ENCODE results near the gene STX18.
"Not testable (repeated sequence)": the region's sequence is repeated elsewhere in the genome, so short reads cannot be mapped to it uniquely, and the experiment has no call there.

The STX18 gene

GRCh38 chr4:4474476-4474875 is 67.4 kb downstream of the STX18 start:
- no peak for DNase-seq

- DNase-seq = no peak
Observed at GRCh38 chr4:4472344-4472958, 69.4 kb downstream of the STX18 start.

- DNase-seq = no peak
Observed at GRCh38 chr4:4471195-4471594, 70.7 kb downstream of the STX18 start.

- DNase-seq = no peak
Observed at GRCh38 chr4:4470208-4470607, 71.6 kb downstream of the STX18 start.

GRCh38 chr4:4465238-4465637 is 76.6 kb downstream of the STX18 start:
- not testable (repeated sequence) for DNase-seq

GRCh38 chr4:4462970-4463369 is 78.9 kb downstream of the STX18 start:
- DNase-seq = no peak

GRCh38 chr4:4461850-4462249 is 80.0 kb downstream of the STX18 start:
- no peak for DNase-seq

- DNase-seq = no peak
Observed at GRCh38 chr4:4461178-4461577, 80.7 kb downstream of the STX18 start.

GRCh38 chr4:4460759-4461158 is 81.1 kb downstream of the STX18 start:
- no peak for DNase-seq

GRCh38 chr4:4459181-4459580 is 82.7 kb downstream of the STX18 start:
- DNase-seq = no peak

- DNase-seq = no peak
Observed at GRCh38 chr4:4457803-4458553, 83.9 kb downstream of the STX18 start.

GRCh38 chr4:4456816-4457578 is 84.9 kb downstream of the STX18 start:
- DNase-seq = no peak

GRCh38 chr4:4456351-4456750 is 85.5 kb downstream of the STX18 start:
- no peak for DNase-seq

- DNase-seq = no peak
Observed at GRCh38 chr4:4455210-4455865, 86.5 kb downstream of the STX18 start.

- DNase-seq = no peak
Observed at GRCh38 chr4:4446434-4446833, 95.4 kb downstream of the STX18 start.

- no peak for DNase-seq
Observed at GRCh38 chr4:4443821-4444220, 98.0 kb downstream of the STX18 start.

GRCh38 chr4:4440333-4441061 is 101.4 kb downstream of the STX18 start:
- no peak for DNase-seq

GRCh38 chr4:4439782-4440181 is 102.1 kb downstream of the STX18 start:
- DNase-seq = no peak

- no peak for DNase-seq
Observed at GRCh38 chr4:4438891-4439290, 103.0 kb downstream of the STX18 start.

- DNase-seq = no peak
Observed at GRCh38 chr4:4437798-4438470, 103.9 kb downstream of the STX18 start.

- DNase-seq = no peak
Observed at GRCh38 chr4:4436244-4436823, 105.5 kb downstream of the STX18 start.

- no peak for DNase-seq
Observed at GRCh38 chr4:4433941-4434340, 107.9 kb downstream of the STX18 start.
